Measurements from ENCODE around the gene OTOP3. TPM values are rescaled to one million over a fixed set of nuclear protein-coding genes. Genes with fewer than 3 reads are reported as not detected.
"Not testable (repeated sequence)": the region's sequence is repeated elsewhere in the genome, so short reads cannot be mapped to it uniquely, and the experiment has no call there.

OTOP3 gene
- total RNA-seq, 1 donor from 2014 or later: not detected

DNA sequence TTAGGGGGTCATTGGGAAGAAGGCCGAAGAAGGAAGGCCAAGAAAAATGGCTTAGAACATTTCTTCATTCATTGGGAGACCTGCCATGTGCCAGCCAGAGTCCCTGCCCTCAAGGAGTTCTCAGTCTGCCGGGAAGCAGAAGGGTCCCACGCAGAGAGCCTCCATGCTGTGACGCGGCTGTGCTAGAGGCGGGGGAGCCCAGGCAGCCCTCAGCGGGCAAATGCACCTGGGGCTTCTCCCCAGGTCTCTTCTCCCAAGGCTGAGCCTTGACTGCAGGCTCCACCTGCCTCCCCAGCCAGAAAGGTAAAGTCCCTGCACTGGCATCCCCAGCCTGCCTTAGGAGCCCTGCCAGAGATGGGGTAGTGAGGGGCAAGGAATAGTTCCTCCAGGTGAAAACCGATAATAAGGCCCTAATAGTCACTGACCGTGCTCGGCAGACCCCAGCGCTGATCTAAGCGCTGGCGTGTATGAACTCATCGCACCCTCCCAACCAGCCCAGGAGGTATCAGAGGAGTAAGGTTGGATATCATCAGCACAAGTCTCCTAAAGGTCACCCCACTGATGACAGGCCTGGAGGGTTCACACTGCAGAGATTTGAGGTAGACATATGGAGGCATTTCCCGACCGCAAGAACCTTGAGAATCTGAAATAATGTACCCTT, 45.8 kb downstream of the OTOP3 start:
- DNase-seq (ENCODE audit: low spot score): no peak

DNA sequence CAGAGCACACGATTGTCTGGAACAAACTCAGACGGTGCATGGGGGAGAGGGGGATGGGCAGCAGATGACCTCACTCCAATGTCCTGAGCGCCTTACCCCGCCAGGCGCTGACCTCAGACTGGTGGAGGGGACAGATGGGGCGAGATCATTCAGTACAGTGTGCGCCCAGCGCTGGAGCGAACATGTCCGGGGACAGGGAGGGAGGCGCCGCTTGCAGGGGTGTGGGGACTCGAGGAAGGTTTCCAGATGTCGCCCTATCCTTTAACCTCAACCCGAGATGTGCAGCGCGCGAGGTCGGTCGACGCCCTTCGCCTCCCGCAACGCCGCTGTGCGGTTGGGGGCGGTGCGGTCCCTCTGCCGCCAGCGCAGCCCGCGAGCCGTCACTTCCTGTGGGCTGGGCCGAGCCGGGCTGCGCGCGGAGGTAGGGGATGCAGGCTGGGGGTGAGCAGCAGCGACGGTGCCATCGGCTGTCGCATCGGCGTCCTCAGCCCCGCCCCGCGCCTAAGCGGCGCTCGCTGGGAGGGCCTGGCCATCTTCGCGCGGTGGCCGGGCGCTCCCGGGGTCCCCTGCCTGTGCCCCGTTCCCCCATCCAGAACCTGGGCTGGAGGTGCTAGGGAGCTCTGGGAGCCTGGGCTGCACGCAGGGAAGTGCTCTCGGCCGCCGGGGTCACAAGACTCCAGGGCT, 46.4 kb downstream of the OTOP3 start:
- no peak for DNase-seq (ENCODE audit: low spot score)

DNA sequence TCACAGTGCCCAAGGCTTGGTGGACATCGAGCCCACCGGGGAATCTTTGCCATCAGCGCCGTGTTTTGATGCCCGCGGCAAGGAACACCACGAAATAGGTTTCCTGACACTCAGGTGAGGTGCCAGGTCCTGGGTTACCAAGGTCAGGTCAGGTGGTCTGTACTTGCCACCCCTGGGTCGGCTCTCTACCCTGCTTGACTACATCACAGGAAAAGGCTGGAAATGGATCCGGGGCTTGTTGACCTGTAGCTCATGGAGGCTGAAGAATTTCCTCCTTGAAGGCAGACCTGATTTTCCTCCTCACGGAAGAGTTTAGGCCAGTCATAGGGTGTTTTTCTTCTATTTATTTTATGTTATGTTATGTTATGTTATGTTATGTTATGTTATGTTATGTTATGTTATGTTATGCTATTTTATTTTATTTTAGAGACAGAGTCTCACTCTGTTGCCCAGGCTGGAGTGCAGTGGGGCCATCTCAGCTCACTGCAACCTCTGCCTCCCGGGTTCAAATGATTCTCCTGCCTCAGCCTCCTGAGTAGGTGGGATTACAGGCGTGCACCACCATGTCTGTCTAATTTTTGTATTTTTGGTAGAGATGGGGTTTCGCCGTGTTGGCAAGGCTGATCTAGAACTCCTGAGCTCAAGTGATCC, 47.1 kb downstream of the OTOP3 start:
- DNase-seq (ENCODE audit: low spot score): not testable (repeated sequence)

DNA sequence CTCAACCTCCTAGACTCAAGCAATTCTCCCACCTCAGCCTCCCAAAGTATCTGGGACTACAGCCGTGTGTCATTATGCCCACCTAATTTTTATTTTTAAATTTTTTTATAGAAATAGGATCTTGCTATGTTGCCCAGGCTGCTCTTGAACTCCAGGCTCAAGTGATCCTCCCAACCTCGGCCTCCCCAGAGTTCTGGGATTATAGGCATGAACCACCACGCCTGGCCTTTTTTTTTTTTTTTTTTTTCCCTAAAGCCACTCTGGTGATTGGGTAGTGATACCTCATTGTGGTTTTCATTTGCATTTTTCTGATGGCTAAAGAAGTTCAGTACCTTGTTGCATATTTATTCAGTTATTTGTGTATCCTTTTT, 50.5 kb downstream of the OTOP3 start:
- DNase-seq (ENCODE audit: low spot score): no peak

DNA sequence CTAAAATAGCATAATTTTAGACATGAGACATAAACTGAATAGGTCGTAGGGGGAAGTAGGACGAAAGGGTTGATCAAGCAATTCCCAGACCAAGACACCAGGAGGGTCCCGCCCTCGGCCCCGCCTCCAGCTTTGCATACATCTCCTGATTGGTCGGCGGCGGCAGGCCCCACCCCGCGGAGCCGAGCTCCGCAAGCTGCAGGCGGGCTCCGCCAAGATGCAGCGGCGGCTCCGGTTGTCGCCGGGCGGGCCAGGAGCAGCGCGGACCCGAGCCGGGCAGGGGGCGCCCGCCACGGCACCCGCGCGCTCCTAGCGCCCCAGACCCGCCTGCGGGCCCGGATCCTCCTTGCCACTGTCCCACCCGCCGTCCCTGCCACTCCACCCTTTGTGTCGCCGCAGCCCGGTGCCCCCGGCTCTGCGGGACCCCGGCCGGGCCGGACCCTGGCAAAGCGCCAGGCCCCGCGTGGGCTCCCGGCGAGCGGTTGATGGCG, 51.8 kb downstream of the OTOP3 start, which contains the start of gene CDR2L:
Gene CDR2L (plus strand): TSS at position 215 of the 491 bp plus-strand sequence. CDS start 412 bp downstream, outside the sequence.
- peak; percentile 99 for DNase-seq (ENCODE audit: low spot score)

DNA sequence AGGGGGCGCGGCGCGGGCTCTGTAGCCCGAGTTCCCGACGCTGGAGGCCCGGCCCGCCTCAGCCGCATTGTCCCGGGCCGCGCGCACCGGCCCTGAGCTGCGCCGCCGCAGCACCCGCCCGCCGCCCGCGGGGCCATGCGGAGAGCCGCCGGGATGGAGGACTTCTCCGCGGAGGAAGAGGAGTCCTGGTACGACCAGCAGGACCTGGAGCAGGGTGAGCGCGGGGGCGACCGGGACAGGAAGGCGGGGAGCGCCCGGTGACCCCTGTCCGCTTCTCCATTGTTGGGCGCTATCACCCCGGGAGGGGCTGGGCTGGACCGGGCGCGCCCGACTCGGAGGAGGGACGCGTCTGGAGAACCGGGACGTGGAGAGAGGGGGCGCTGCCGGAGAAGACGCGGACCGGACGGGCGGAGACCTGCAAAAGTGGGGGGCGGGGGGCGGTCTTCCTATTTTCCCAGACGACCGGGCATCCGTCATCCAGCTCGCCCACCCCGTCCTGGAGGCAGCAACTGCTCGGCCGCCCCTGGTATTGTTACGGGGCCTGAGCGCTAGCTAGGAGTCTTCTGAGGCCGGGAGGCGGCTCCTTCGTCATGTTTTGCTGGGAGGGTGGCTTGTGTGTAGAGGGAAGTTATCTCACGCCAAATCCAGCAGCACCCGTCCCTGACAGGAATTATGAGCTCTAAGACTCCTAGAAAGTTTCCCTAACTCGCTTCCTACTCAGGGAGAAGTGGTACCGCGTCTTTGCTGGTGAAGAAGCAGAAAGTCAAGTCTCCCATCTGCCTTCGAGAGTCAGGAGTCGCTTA, 52.4 kb downstream of the OTOP3 start:
- DNase-seq (ENCODE audit: low spot score): peak; percentile 96

DNA sequence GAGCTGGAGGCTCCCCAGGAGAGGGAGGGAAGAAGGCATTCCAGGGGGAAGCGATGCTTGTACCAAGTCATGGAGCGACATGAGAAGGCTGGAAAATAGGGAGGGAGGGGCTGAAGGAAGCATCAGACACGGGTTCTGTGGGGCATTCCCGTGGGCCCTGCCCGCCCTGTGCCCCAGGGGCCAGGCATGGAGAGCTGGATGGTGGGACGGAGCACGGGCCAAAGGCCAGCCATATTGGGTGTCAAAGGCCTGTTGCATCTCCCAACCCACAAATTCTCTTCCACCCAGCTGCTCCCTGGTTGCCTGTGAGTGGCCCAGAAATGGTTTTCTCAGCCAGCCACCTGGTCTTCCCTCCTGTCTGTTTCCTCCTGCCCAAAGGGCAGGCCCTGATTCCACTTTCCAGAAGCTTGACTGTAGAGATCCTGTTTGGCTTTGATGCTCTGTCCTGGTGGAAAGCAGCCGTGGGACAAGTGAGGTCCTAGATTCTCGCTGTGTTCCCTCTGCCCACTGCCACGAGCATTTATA, 54.9 kb downstream of the OTOP3 start:
- DNase-seq (ENCODE audit: low spot score): no peak

DNA sequence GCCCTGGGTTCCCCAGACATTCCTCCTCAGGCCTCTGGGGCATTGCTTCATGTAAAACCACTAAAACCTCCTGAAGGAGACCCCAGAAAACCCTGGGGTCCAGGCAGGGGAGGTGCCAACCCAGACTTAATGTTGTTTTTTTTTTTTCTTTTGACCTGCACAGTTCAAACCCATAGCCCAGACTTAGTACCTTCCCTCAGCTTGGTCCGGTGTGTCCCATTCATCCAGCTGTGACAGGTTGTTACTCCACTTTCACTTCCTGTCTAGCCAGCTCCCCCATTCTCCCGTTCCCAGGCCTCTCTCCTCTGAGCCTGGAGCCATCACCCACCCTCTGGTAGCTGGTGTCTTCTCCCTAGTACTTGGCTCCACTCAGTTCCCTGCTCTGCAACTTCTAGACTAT, 56.5 kb downstream of the OTOP3 start:
- DNase-seq (ENCODE audit: low spot score): no peak

DNA sequence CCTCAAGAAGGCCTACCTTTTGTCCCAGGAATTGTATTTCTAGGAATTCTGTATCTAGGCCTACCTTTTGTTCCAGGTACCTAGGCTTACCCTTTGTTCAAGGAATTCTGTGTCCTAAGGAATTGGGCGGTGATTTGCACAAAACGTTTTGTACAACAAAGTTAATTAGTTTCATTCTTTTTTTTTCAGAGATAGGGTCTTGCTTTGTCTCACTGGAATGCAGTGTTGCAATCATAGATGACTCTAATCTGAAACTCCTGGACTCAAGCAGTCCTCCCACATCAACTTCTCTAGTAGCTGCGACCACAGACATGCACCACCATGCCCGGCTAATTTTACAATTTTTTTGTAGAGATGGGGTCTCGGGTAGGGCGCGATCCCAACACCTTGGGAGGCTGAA, 58.7 kb downstream of the OTOP3 start:
- DNase-seq (ENCODE audit: low spot score): no peak

DNA sequence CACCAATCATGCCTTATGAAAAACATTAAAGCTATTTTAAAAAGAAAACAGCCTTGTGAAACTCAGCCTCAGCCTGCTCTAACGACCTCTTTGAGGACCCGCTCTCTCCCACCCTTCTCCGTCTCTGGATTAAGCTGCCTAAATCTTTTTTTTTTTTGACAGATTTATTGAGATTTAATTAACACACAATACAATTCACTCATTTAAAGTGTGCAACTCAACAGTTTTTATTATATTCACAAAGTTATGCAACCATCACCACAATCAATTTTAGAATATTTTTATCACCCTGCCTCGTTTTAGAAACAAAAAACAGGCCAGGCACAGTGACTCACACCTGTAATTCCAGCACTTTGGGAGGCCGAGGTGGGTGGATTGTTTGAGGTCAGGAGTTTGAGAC, 60.1 kb downstream of the OTOP3 start:
- no peak for DNase-seq (ENCODE audit: low spot score)

DNA sequence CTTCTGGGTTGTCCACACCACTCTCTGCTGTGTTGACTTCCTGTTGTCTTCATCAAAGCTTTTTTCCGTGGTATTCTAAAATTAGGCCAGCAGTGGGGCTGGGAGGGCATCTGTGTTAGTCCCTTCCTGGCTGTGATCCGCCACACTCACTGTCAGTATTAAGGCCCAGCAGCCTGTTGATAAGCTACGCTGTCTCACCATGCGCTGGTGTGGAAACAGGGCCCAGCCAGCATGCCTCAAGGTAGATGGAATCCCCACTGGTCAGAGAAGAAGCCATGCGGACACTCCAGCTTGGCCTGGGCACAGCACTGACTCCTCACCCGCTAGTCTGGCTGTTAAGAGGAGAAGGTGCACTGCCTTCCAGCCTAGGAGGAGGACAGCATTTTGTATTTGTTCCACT, 63.1 kb downstream of the OTOP3 start:
- no peak for DNase-seq (ENCODE audit: low spot score)

DNA sequence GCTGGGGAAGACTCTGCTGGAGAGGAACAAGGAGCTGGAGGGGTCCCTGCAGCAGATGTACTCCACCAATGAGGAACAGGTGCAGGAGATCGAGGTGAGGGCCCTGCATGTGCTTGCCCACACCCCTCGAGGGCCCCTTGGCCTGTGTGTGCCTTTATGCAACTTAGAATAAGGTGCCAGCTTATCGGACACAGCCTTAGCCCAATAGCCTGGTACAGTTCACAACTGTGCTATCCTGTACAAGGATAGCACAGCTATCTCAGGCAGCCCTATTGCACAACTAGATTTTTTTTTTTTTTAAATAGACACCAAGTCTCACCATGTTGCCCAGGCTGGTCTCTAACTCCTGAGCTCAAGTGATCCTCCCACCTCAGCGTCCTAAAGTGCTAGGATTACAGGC, 63.8 kb downstream of the OTOP3 start:
- no peak for DNase-seq (ENCODE audit: low spot score)

Other genes with a start within 250 kb of the OTOP3 start
- gene CD300LF, start 223.0 kb upstream of the OTOP3 start, total RNA-seq: 2.8 TPM
- 1.3 TPM for gene RAB37, start 198.6 kb upstream of the OTOP3 start, total RNA-seq
- 13.9 TPM for gene NHERF1, start 187.3 kb upstream of the OTOP3 start, total RNA-seq
- 37.8 TPM for gene NAT9, start 159.6 kb upstream of the OTOP3 start, total RNA-seq
- 0.45 TPM for gene GRIN2C, start 76.0 kb upstream of the OTOP3 start, total RNA-seq
- gene FDXR, start 62.9 kb upstream of the OTOP3 start, total RNA-seq: 5.2 TPM
- gene FADS6, start 42.3 kb upstream of the OTOP3 start, total RNA-seq: not detected
- gene USH1G, start 12.6 kb upstream of the OTOP3 start, total RNA-seq: not detected
- gene OTOP2, start 11.6 kb upstream of the OTOP3 start, total RNA-seq: not detected
- 14.4 TPM for gene HID1, start 36.9 kb downstream of the OTOP3 start, total RNA-seq
- 29.9 TPM for gene CDR2L, start 51.7 kb downstream of the OTOP3 start, total RNA-seq
- gene MRPL58, start 76.8 kb downstream of the OTOP3 start, total RNA-seq: 26.4 TPM
- gene ATP5PD, start 111.1 kb downstream of the OTOP3 start, total RNA-seq: 310 TPM
- 34.7 TPM for gene KCTD2, start 111.3 kb downstream of the OTOP3 start, total RNA-seq
- 12.3 TPM for gene SLC16A5, start 152.1 kb downstream of the OTOP3 start, total RNA-seq
- 7.9 TPM for gene ARMC7, start 174.1 kb downstream of the OTOP3 start, total RNA-seq
- gene NT5C, start 195.8 kb downstream of the OTOP3 start, total RNA-seq: 33.5 TPM
- 28.6 TPM for gene JPT1, start 218.6 kb downstream of the OTOP3 start, total RNA-seq
- gene SUMO2, start 247.1 kb downstream of the OTOP3 start, total RNA-seq: 265 TPM